HG03175 (cell line): ENCODE measurements around the gene HLCS.

ENCODE experiments used
- ATAC-seq: cut with Tn5 transposase; IDR thresholded peaks from one replicate; pipeline ENCODE4 v1.9.1; 2021; ENCODE audit warnings: mild to moderate bottlenecking, moderate library complexity; ENCODE audit not compliant: unreplicated experiment

HLCS gene

DNA sequence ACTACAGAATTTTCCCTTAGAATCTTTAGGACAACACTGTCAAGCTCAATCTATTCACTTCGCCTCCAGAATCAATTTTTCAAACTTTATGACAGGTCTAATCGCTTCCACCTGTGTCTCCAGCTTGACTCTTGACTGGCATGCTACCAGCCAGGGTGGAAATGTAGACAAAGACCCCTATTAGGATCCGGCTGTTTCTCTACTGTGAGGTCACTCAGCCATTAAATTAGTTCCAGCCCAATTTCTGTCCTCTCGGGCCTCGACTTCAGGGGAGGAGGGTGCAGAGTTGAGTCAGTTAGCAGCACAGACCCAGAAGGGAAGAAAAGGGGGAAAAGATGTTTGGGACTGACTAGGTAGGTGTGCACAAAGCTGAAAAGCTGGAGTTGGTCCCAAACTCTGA is 78.5 kb downstream of the HLCS start:
- no peak for ATAC-seq

DNA sequence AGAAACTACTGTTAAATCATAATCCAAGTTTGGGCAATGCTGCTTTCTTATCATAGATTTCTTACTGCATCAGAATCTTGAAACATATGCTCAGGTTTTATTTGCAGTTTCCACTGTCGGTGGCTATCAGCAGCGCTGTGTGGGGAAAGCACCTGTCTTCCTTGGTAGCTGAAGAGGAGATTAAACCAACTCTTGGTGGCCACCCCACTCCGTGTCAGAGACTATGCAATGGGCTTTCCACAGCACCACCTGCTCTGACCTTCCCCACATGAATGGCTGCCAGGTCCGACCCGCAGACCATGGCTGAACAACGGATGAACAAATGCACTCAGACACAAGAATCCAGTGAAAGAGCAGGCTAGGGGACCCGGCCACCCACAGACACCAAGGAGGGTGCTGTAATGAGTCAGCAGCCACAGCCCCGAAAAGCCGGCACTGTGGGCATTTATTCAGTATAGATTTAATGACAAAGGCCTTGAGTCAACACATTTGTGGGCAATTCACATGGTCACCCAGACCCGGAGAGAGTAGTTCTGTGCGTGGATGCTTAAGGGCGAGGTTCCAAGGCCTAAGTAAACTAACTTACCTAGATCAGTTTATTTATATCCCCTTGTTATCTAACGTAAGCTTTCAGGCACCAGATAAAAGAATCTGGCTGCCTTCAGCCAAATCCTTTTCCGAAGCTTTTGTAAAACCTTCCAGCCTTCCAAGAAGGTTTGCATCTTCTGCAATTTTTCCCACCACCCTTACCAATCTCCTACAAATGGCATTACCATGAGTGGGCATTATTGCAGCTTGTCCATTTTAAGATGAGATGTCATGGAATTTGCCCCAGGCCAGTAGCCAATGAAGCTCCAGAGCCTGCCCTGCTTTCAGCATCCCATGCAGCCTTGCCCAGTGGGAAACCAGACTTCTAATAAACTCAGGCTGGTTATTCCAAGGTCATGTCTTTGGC is 82.7 kb downstream of the HLCS start:
- ATAC-seq, result no peak

DNA sequence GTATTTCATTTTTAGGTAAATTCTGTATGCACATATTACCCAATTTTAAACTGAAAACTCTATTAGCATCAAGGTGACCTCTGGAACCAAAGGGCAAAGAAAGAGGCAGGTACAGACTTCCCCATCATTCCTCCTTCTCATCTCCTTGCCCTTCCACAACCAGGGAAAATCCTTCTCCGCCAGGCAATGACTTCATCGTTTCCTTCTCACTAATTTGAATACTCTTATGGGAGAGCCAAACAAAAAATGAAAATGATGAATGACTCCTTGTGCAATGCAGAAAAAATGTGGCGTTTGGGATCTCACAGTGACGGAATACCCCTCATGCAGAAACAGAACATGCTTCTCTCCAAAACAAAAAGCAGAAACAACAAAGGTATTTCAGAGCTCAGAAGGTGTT is 83.7 kb downstream of the HLCS start:
- ATAC-seq, result no peak

GRCh38 chr21:36881228-36881627 is 85.2 kb downstream of the HLCS start:
- no peak for ATAC-seq

- no peak for ATAC-seq
Observed at GRCh38 chr21:36879827-36880226, 86.6 kb downstream of the HLCS start.

DNA sequence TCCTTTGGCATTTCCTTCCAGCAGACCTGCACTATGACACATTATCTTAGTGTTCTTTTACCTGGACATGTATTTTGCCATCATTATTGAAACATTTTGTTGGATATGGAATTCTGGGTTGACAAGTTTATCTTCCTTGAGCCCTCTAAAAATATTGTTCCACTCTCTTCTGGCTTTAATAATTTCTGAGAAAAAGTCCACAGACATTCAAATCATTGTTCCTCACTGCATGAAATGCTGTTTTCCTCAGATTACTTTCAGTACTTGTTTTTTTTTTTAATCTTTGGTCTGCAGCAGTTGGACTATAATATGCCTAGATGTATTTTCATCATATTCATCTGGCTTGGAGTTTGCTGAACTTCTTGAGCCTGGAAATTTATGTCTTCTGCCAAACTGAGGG is 88.7 kb downstream of the HLCS start:
- no peak for ATAC-seq

- ATAC-seq, result no peak
Observed at GRCh38 chr21:36874665-36875064, 91.8 kb downstream of the HLCS start.

GRCh38 chr21:36873513-36873912 is 93.0 kb downstream of the HLCS start:
- no peak for ATAC-seq

GRCh38 chr21:36867291-36867905 is 99.1 kb downstream of the HLCS start:
- no peak for ATAC-seq

DNA sequence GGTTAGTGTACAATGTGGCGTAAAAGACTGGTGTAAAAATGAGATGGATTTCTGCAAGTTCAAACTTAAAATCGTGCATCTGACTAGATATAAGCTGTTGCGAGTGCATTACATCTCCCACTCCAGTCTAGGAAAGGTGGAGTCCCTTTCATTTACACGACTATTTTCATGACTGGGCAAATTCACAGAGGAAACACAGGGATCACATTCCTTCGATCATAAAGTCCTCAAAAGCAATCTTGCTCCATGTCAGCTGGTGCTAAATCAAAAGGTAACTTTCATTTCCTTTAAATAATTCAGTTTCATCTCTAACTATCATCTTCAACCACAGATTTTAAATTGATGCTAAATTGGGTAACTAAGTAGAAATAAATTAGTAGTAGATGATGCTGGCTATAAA is 100.0 kb downstream of the HLCS start:
- no peak for ATAC-seq

DNA sequence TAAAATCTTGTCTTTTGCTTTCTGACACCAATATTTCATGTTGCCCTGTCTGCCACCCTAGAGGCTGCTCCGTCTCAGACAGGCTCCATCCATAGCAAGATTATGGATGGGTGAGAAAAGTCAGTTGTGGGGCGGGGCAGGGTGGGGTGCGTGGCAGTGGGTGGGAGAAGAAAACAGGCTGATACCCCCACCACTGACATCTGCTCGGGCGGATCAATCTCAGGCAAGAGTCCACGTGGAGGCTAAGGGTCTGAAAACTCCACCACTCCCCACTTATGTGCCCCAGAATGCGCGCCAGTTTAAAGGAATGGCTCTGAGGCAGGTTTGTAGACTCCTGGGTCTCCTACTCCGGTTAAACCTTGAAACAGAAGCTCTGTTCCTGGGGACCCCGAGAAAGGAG is 101.5 kb downstream of the HLCS start:
- ATAC-seq, result no peak

GRCh38 chr21:36863260-36863659 is 103.2 kb downstream of the HLCS start:
- ATAC-seq, result no peak

DNA sequence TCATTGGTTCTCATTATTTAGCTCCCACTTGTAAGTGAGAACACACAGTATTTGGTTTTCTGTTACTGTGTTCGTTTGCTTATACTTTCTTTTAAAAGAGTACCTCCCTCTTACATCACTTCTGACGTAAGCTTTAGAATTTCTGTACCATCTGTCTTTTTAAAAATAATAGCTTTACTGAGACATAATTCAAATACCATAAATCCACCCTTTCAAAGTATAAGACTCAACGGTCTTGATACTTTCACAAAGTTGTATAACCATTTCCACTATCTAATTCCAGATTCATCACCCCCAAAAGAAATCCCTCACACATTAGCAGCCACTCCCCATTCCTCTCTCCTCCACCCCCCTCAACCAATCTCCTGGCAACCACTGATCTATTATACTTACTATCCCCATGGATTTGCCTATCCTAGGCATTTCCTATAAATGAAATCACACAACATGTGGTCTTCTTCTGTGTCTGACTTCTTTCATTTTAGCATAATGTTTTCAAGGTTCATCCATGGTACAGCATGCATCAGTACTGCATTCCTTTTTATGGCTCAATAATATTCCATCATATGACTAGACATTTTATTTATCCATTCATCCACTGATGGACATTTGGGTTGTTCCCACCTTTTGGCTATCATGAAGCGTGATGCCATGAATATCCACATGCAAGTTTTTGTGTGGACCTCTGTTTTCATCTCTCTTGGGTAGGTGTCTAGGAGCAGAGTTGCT is 104.7 kb downstream of the HLCS start:
- no peak for ATAC-seq

DNA sequence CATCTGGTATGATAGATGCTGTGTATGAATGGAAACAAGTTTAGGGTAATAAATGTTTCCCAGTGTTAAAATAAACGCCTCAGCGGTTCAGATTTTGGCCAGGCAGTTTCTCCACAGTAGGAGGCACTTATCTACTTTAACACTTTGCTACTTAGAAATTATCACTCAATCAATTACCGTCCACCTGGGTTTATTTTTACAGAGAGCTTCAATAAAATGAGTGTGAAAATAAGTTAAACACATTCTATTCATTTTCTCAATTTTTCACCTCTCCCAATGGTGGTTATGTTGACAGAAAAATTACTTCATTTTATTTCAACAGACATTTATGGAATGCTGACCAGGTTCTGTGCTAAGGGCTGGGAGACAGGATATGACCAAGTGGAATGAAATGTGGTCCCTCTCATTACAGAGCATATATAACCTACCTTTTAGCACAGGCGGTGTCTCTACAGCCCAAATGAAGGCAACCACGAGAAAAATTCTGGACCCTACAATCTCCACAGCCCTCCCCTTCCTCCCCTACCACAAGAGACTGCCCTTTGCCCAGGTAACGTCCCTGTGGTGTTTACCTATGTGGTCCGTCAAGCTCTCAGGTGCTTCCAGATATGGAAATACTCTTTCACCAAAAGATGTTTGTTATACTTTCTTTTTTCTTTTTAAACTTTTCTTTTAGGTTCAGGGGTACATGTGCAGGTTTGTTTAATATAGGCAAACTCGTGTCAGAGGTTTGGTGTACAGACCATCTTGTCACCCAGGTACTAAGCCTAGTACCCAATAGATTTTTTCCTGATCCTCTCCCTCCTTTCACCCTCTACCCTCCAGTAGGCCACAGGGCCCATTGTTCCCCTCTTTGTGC is 105.5 kb downstream of the HLCS start:
- ATAC-seq, result no peak

DNA sequence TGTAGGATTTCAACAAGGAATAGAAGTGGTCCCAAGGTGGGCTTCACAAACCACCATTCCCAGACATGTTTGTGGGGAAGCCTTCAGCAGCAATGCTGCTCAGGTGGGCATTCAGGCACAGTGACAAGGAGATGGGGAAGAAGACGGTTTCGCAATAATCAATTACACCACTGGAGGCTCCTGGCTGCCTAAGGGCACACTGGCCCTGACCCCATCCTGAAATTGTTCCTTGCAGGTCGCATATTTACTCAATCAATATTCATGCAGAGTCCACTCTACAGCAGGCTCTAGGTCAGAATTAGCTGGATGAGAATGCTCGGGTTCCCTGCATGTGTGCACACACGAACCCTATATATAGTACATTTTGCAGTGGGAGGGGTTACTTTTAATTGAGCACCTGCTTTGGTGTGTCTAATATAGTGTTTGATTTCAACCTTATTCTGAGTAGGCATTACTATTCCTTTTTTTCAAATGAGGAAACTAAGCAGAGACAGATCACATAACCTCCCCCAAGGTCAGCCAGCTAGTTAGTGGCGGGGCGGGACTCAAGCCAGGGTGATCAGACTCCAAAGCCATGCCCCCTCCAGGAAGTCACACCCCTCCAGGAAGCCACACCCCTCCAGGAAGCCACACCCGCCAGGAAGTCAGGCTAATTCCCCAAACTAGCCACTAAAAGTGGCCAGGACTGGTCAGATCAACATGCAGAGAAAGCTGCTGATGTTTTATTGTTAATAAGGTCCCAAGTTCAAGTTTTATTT is 106.5 kb downstream of the HLCS start:
- ATAC-seq, result no peak

GRCh38 chr21:36858320-36858957 is 108.0 kb downstream of the HLCS start:
- no peak for ATAC-seq

- ATAC-seq, result no peak
Observed at GRCh38 chr21:36856643-36857042, 109.8 kb downstream of the HLCS start.

- ATAC-seq, result no peak
Observed at GRCh38 chr21:36854391-36854790, 112.1 kb downstream of the HLCS start.

DNA sequence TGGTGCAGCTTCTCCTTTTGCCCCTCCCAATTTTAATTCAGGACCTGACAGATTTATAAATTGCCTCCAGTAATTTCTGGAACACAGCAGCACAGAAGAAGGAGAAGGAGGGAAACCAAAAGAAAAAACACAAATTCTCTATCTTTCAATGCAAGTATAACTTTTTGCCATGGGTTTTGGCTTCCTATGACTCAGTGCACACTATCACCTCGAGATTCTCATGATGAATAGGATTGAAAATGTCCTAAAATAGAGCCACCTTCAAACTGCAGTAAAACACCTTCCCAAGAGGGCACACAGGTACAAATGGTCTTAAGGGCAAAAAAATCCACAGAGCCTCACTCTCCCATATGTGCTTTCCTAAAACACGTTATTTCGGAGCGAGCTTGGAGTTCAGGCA is 113.6 kb downstream of the HLCS start:
- ATAC-seq, result no peak

DNA sequence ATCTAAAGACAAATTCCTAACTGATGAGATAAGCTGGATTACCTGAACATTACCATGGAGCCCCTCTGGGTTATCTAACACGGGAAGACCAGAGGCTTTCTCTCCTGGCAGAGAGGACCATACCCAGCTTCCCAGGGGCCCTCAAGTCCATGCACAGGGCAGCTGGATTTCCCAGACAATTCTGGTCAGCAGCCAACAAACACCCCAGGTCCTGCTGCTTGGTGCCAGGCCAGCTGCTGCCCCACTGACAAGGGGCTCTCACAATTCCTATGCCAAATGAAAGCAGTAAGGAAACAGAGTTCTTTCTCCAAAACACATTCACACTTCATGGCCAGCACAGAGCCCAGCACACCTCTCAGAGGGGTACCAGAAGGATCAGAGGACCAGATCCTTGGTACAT is 114.2 kb downstream of the HLCS start:
- no peak for ATAC-seq
